Activated CD4-positive, alpha-beta memory T cell treated with anti-CD3 and anti-CD28 coated beads, Interleukin-2, amount 10 ng/mL, durations not matched to agents 7 days and 5 days (primary cell): ENCODE data around the gene WNT3. TPM values are rescaled to one million over a fixed set of nuclear protein-coding genes. Genes with fewer than 3 reads are reported as not detected.

Experiments used
- CTCF ChIA-PET: fragments of 350-600 bp; sonication (Branson Sonifier 250); formaldehyde crosslinking; loops from one replicate; lab custom pipeline; 2021; ENCODE audit warnings: antibody characterized with exemption, inconsistent platforms; lab: Charles Lee
- POLR2A ChIA-PET: fragments of 350-600 bp; sonication (Branson Sonifier 250); formaldehyde crosslinking; loops from one replicate; lab custom pipeline; 2021; ENCODE audit warnings: antibody characterized with exemption; lab: Charles Lee
- DNase-seq: peaks from one replicate; pipeline ENCODE4 v3.0.0-alpha.2; 2020
- H3K27ac Mint-ChIP-seq: one replicate; pipeline ENCODE4 v1.8.0; 2021; ENCODE audit warnings: mild to moderate bottlenecking, mixed read lengths
- H3K27me3 Mint-ChIP-seq: one replicate; pipeline ENCODE4 v1.8.0; 2021; ENCODE audit warnings: mixed read lengths
- H3K36me3 Mint-ChIP-seq: one replicate; pipeline ENCODE4 v1.8.0; 2021; ENCODE audit warnings: low read depth, mixed read lengths
- H3K4me1 Mint-ChIP-seq: one replicate; pipeline ENCODE4 v1.8.0; 2021; ENCODE audit warnings: mixed read lengths
- H3K4me3 Mint-ChIP-seq: one replicate; pipeline ENCODE4 v1.8.0; 2021; ENCODE audit warnings: mild to moderate bottlenecking, mixed read lengths
- H3K9me3 Mint-ChIP-seq: one replicate; pipeline ENCODE4 v1.8.0; 2021; ENCODE audit warnings: mixed read lengths
- total RNA-seq, 2 experiments: library from RNA; stranded (reverse); gene quantifications; one replicate each; pipeline ENCODE4 v1.2.3, GENCODE V29; 2021

The WNT3 gene
- total RNA-seq, 2 experiments from 2014 or later: not detected

DNA sequence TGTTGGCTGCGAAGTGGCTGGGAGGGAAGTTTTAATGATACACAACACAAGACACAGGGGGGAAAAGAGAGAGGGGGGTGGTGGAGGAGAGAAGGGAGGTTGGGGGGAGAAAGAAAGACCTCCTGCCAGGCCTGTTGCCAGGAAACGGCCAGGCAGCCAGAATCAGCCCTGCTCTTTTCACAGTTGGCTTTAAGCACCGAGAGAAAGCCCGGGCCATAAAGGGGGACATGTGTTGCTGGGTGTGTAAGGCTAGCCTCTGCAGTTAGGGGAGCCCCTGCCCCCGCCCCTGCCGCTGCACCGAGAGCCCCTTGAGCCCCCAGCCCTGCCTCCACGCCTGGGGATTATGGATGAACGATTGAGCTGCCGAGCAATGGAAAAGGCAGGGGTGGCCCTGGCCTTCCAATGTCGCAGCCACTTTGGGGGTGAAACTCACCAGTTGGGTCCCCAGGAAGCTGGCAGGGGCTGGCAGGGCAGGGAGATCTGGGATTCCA, 13.9 kb upstream of the WNT3 start:
- H3K36me3 Mint-ChIP-seq: no peaks in the 10 kb centered on the region
- H3K27ac Mint-ChIP-seq: no peak overlapping the region
- H3K9me3 Mint-ChIP-seq: no peaks in the 10 kb centered on the region
- H3K4me1 Mint-ChIP-seq: peaks cover 2% of the 10 kb centered on the region
- DNase-seq: no peak
- no peak overlapping the region for H3K4me3 Mint-ChIP-seq
- peaks cover 20% of the 10 kb centered on the region for H3K27me3 Mint-ChIP-seq
- ChIA-PET POLR2A (no interaction called here), CTCF (interaction anchor here (0.7 to 2.3 kb wide), 2 partner anchors 9 to 10 kb away, joined by 3 to 6 read pairs; no protein-coding TSS in a partner anchor)

DNA sequence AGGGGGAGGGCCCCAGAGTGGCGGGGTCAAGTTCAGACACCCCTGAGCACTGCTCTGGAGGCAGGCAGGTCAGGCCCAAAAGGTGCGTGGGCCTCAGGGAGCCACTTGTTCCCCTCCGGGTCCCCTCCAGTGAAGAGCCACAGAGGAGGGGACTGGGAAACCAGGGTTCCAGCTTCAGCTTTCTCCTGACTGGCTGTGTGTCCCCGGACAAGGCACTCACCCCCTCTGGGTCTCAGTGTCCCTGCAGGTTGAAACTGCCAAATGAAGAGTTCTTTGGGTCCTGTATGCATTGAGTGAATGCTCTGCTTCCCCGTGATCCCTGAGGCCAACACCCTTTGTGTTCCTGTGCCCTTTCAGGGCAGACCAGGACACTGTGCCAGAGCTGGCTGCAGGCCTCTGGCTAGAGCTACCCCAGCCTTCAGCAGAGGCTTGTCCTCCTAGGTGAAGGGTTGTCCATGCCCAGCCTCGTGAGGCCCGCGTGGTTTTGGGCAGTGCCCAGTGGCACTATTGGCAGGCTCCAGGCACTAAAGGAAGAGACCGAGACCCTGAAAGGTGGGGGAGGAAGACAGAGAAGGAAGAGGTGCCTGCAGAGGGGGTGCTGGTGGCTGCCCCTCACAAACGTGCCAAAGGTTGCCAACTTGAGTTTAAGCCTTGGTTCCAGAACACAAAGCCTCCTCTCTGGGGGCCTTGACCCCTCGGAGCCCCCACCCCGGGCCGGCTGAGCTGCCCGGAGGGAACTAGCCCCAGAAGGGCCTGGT, 13.3 kb upstream of the WNT3 start:
- Mint-ChIP-seq H3K4me3 (no peak overlapping the region), H3K9me3 (no peaks in the 10 kb centered on the region), H3K27me3 (peaks cover 22% of the 10 kb centered on the region), H3K27ac (no peak overlapping the region), H3K36me3 (no peaks in the 10 kb centered on the region), H3K4me1 (peaks cover 2% of the 10 kb centered on the region)
- ChIA-PET POLR2A (no interaction called here), CTCF (interaction anchor here (1.2 to 2.3 kb wide), 2 partner anchors 9 to 11 kb away, joined by 3 to 6 read pairs; no protein-coding TSS in a partner anchor)
- DNase-seq: no peak

DNA sequence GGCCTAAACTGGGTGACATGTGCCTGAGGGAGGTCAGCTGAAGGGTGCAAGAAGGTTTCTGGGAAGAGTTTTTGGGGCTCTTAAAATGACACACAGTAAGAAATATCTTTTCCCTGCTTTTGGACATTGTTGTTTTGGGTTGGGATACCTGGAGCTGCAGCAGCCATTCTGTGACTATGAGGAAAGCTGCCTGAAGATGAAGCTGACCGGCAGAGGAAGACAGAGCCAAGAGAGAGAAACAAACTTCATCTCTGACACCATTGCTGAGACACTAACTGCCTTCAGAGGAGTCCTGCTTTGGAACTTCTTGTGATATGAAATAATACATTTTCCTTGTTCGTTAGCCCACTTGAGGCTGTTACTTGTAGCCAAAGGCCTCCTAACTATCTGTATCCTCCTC, 8.8 kb upstream of the WNT3 start:
- peaks cover under 1% of the 10 kb centered on the region for H3K4me1 Mint-ChIP-seq
- no peak overlapping the region for H3K4me3 Mint-ChIP-seq
- H3K27ac Mint-ChIP-seq: no peak overlapping the region
- no peaks in the 10 kb centered on the region for H3K9me3 Mint-ChIP-seq
- no peak for DNase-seq
- H3K36me3 Mint-ChIP-seq: no peaks in the 10 kb centered on the region
- peaks cover 22% of the 10 kb centered on the region for H3K27me3 Mint-ChIP-seq
- ChIA-PET CTCF (interaction anchor here (1.6 kb wide), 1 partner anchor 8 kb away, joined by 7 read pairs; no protein-coding TSS in a partner anchor), POLR2A (no interaction called here)

DNA sequence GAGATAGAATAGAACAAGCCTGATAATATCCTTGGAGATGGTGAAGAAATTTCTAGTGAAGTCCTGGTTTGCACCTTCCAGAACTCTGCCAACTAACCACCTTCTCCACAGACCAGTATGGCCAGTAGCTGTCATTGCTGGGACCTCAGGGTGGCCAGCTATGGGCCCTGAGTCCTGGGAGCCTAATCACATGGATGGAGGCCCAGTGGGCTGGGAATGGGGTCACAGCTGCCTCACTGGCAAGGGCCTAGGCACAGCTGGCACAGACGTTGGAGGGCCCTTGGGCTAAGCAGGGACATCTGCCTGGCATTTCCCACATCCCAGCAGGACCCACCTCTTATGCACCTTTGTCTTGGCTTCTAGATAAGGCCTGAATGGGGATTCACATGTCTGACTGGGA, 7.6 kb upstream of the WNT3 start:
- ChIA-PET POLR2A (no interaction called here), CTCF (interaction anchor here (1.6 kb wide), 1 partner anchor 10 kb away, joined by 7 read pairs; no protein-coding TSS in a partner anchor)
- no peak for DNase-seq
- no peaks in the 10 kb centered on the region for H3K9me3 Mint-ChIP-seq
- no peak overlapping the region for H3K27ac Mint-ChIP-seq
- H3K4me1 Mint-ChIP-seq: peaks cover 3% of the 10 kb centered on the region
- peaks cover 30% of the 10 kb centered on the region for H3K27me3 Mint-ChIP-seq
- no peaks in the 10 kb centered on the region for H3K36me3 Mint-ChIP-seq
- no peak overlapping the region for H3K4me3 Mint-ChIP-seq

DNA sequence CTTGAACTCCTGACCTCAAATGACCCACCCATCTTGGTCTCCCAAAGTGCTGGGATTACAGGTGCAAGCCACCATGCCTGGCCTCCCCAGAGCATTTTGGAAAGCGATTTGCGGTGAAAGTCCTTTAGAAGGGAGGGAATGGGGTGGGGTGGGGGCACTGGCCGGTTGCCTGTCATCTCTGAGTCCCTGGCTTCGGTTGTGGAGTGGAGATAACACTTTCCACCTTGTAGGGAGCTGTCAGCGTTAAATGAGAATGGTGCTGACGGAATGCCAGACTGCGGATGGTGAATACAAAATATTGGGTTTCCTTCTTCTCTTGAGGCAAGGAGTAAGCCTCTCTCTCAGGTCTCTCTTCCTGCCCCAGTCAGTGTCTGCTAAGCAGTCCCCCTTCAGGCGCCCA, 5.2 kb upstream of the WNT3 start:
- DNase-seq: no peak
- no peak overlapping the region for H3K4me3 Mint-ChIP-seq
- ChIA-PET POLR2A (no interaction called here), CTCF (interaction anchor here (1.8 to 2.1 kb wide), 2 partner anchors 8 to 12 kb away, joined by 6 to 7 read pairs; no protein-coding TSS in a partner anchor)
- peaks cover 11% of the 10 kb centered on the region for H3K4me1 Mint-ChIP-seq
- no peaks in the 10 kb centered on the region for H3K36me3 Mint-ChIP-seq
- H3K9me3 Mint-ChIP-seq: no peaks in the 10 kb centered on the region
- H3K27me3 Mint-ChIP-seq: peaks cover 46% of the 10 kb centered on the region
- H3K27ac Mint-ChIP-seq: no peak overlapping the region

DNA sequence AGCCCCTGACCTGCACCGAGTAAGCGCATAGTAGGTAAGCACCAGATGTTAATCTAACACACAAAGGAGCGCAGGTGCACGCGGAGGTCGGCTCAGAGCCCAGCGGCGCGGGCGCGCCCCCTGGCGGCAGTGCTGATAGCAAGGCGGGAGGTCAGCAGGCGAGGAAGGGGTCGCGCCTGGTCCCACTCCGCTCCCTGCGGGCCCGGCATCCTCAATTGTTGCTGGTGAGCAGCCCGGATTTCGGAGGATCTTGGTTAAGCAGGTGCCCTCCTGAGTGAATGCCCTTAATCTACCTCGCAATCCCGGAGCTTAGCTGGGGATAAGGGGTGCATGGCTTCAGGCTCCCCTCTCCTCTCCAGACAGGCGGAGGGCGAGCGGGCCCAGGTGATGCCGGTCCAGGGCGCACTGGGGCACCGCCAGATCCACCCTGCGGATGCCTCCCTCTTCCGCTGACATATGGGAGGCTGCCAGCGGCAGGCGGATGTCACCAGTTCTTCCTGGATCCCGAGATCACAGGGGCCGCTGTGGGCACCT, 4.0 kb upstream of the WNT3 start:
- Mint-ChIP-seq H3K36me3 (no peaks in the 10 kb centered on the region), H3K4me3 (no peak overlapping the region), H3K27ac (no peak overlapping the region), H3K4me1 (peaks cover 18% of the 10 kb centered on the region), H3K9me3 (no peaks in the 10 kb centered on the region), H3K27me3 (peaks cover 54% of the 10 kb centered on the region)
- ChIA-PET POLR2A (no interaction called here), CTCF (interaction anchor here (0.5 to 1.8 kb wide), 3 partner anchors 10 to 119 kb away, joined by 3 to 6 read pairs (median 3); no protein-coding TSS in a partner anchor)
- peak; percentile 44 for DNase-seq

DNA sequence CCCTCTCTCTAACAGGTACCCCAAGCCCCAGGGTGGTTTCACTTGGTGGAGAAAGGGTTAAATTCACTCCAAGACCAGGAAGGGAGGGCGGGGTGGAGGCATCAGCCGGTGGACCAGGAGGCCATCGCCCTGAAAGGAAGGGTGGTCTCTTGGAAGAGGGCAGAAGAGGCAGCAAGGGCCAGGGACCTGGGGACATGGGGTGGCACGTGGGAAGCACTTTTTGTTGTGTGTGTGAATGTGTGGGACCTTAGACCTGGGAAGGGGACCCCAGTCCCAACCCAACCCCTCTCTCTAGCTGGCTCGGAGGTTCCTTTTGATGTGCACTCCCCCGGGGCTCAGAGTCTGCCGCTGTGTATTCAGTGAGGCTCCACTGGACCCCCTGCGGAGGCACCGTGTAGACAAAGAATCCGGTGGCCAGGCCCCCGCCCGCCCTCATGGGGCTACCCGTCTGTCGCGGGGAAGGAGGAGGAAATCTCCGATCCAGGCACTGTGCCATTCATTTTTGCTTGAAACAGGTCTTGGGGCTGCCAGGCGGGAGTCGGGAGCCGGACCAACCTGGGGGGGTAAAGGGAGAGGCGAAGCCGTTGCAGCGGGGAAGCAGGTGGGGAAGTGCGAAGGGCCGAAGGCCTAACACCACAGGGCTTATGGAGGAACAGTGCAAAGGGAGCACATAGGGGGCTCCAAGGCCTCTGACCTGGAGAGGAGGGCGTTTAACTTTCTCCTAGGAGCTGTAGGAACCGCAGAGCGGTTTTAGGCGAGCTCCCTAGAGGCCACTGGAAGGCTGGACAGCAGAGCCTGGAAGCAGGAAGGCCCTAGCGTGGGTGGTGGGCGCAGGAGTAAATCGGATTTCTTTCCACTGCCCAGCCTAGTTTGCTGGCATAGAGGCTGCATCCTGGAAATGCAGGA, 3.2 kb upstream of the WNT3 start:
- DNase-seq: no peak
- no peak overlapping the region for H3K4me3 Mint-ChIP-seq
- H3K36me3 Mint-ChIP-seq: no peaks in the 10 kb centered on the region
- POLR2A ChIA-PET: no interaction called here
- peaks cover 18% of the 10 kb centered on the region for H3K4me1 Mint-ChIP-seq
- peaks cover 57% of the 10 kb centered on the region for H3K27me3 Mint-ChIP-seq
- H3K9me3 Mint-ChIP-seq: no peaks in the 10 kb centered on the region
- CTCF ChIA-PET: interaction anchor here (1.8 kb wide), 1 partner anchor 10 kb away, joined by 6 read pairs; no protein-coding TSS in a partner anchor
- H3K27ac Mint-ChIP-seq: no peak overlapping the region

DNA sequence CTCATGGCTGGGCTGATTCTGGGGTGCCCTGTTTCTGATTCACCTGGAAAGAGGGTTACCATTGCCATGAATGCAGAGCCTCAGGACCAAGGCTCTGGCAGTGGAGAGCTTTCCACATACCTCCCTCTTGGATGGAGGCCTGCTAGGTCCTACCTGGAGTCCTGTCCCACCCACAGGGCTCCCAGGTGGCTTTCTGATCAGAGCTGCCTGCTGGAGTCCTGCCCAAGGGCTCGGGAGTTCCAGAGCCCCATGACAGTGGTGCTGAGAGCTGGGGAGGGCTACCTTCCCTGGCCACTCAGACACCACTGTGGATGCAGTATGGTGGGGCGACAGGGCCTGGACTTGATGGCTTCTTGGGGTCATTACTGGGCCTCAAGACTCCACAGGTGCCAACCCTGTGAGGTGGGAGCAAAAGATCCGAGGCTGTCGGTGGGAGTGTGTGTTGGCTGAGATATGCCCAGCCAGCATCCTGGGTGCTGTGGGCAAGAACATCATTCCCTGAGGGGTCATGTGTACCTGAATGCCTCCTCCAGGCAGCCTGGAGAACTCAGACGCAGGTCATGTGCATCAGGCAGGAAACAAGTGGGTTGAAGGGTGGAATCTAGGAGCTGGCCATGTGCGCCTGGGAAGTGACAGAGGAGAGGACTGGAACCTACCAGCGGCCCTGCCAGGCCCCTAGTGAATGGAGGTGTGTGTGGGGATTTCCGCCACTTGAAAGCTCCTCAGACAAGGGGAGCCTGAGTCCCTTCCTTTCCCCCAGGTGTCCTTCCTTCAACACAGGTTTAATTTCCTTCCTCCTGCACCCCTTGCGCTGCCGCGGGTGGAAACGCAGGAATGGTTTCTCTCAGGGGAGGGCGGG, 2.3 kb upstream of the WNT3 start:
- CTCF ChIA-PET: no interaction called here
- H3K36me3 Mint-ChIP-seq: no peaks in the 10 kb centered on the region
- POLR2A ChIA-PET: no interaction called here
- H3K27me3 Mint-ChIP-seq: peaks cover 65% of the 10 kb centered on the region
- DNase-seq: no peak
- H3K9me3 Mint-ChIP-seq: no peaks in the 10 kb centered on the region
- peaks cover 18% of the 10 kb centered on the region for H3K4me1 Mint-ChIP-seq
- no peak overlapping the region for H3K4me3 Mint-ChIP-seq
- H3K27ac Mint-ChIP-seq: no peak overlapping the region

DNA sequence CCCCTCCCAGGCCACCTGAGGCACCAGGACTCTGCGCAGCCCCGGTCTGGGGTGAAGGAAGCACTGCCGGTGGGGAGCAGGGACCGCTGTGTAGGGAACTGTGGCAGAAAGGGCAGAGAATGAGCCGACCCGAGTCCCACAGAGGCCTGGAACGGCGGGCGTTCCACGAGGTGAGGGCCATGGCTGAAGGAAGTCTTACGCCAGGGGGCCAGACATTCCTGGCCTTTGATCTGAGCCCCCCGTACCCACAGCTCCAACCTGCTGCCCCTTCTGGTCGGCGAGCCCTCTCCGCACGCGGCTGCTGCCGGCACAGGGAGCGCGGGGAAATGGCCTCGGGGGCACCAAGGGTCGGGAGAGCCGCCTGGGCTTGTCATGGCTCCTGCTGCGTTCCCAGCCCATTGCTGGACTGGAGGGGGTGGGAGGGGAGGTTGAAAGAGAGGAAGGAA, 1.4 kb upstream of the WNT3 start:
- Mint-ChIP-seq H3K4me3 (no peak overlapping the region), H3K27ac (no peak overlapping the region), H3K36me3 (no peaks in the 10 kb centered on the region), H3K4me1 (peaks cover 18% of the 10 kb centered on the region), H3K27me3 (peaks cover 67% of the 10 kb centered on the region), H3K9me3 (no peaks in the 10 kb centered on the region)
- ChIA-PET CTCF (no interaction called here), POLR2A (no interaction called here)
- DNase-seq: no peak

DNA sequence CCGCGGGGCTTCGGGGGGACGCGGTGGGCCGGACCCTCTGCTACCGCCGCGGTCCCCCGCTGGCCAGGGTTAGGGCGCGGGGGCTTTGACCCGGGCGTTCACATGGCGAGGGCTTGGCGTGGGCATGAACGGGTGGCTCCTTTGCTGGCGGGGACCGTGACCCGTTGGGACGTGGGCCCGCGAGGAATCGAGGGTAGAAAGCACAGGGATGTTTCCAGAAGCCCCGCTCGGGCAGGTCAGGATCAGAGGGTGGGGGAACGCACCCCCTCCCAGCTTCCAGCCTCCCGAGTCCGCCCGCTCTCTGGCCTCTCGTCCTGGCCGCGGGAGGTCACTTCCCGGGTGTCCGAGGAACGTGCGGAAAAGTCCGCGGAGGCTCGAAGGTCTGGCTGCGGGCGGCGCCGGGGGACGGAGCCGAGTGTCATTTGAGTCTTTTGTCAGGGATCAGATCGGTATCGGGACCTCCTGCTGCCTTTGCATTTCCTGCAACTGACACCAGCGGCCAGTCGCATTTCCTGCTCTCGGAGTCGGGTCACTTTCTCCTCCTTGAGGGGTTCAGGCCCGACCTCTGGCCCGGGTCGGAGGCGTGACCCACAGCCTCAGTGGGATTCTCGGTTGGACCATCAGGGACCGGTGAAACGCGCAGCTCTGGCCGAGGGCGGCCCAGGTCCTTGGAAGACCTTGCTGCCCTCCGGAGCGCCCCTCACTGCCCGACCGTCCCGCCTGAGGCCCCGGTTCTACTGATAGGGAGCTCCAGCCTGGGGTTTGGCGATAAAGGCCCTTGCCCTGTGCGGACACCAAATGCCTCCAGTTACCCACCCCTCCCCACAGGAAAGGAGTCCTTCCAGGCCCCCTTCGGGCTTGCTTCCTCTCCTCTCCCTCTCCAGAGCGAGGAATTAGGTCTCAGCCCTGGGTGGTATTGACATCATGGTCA, 702 bp upstream of the WNT3 start:
- H3K4me3 Mint-ChIP-seq: peak overlapping the region; percentile 24
- H3K27me3 Mint-ChIP-seq: peaks cover 68% of the 10 kb centered on the region
- H3K27ac Mint-ChIP-seq: no peak overlapping the region
- DNase-seq: no peak
- ChIA-PET CTCF (no interaction called here), POLR2A (no interaction called here)
- peaks cover 18% of the 10 kb centered on the region for H3K4me1 Mint-ChIP-seq
- no peaks in the 10 kb centered on the region for H3K9me3 Mint-ChIP-seq
- no peaks in the 10 kb centered on the region for H3K36me3 Mint-ChIP-seq

DNA sequence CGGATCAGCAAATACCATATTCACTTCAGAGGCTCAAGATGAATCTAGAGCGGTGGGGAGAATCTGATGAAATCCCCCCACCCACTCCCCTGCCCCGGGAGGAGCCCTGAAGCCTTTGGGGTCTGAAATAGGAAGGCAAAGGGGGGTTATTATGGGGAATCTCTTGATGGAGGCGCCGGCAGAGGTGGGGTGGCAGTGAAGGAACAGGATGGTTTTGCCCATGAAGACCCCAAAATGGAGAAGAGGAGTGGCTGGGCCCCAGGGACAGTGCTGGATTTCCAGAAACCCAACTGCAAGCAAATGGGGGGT, 637 bp downstream of the WNT3 start:
- POLR2A ChIA-PET: no interaction called here
- CTCF ChIA-PET: no interaction called here
- H3K4me3 Mint-ChIP-seq: peak overlapping the region; percentile 34
- H3K27me3 Mint-ChIP-seq: peaks cover 77% of the 10 kb centered on the region
- H3K9me3 Mint-ChIP-seq: no peaks in the 10 kb centered on the region
- H3K4me1 Mint-ChIP-seq: peaks cover 18% of the 10 kb centered on the region
- no peaks in the 10 kb centered on the region for H3K36me3 Mint-ChIP-seq
- H3K27ac Mint-ChIP-seq: no peak overlapping the region
- no peak for DNase-seq
